GM21619 (cell line): ENCODE measurements around the gene SH3PXD2B.

Source experiments
- ATAC-seq: cut with Tn5 transposase; IDR thresholded peaks from one replicate; pipeline ENCODE4 v1.9.1; 2021; ENCODE audit not compliant: unreplicated experiment

SH3PXD2B gene

GRCh38 chr5:172280929-172281328 lies 173.4 kb downstream of the SH3PXD2B start:
- no peak for ATAC-seq

- no peak for ATAC-seq
Measured at GRCh38 chr5:172280317-172280716, 174.0 kb downstream of the SH3PXD2B start.

GRCh38 chr5:172278356-172278755 lies 176.0 kb downstream of the SH3PXD2B start:
- no peak for ATAC-seq

GRCh38 chr5:172276214-172276613 lies 178.1 kb downstream of the SH3PXD2B start:
- ATAC-seq, result no peak
